ENCODE results near the gene ZCWPW1. TPM values are rescaled to one million over a fixed set of nuclear protein-coding genes. Genes with fewer than 3 reads are reported as not detected.

Gene ZCWPW1
- total and polyA plus RNA-seq, 2 donors (not counting 1 experiment from before 2014, with no cell fraction given) = 11.3 to 28.0 TPM

DNA sequence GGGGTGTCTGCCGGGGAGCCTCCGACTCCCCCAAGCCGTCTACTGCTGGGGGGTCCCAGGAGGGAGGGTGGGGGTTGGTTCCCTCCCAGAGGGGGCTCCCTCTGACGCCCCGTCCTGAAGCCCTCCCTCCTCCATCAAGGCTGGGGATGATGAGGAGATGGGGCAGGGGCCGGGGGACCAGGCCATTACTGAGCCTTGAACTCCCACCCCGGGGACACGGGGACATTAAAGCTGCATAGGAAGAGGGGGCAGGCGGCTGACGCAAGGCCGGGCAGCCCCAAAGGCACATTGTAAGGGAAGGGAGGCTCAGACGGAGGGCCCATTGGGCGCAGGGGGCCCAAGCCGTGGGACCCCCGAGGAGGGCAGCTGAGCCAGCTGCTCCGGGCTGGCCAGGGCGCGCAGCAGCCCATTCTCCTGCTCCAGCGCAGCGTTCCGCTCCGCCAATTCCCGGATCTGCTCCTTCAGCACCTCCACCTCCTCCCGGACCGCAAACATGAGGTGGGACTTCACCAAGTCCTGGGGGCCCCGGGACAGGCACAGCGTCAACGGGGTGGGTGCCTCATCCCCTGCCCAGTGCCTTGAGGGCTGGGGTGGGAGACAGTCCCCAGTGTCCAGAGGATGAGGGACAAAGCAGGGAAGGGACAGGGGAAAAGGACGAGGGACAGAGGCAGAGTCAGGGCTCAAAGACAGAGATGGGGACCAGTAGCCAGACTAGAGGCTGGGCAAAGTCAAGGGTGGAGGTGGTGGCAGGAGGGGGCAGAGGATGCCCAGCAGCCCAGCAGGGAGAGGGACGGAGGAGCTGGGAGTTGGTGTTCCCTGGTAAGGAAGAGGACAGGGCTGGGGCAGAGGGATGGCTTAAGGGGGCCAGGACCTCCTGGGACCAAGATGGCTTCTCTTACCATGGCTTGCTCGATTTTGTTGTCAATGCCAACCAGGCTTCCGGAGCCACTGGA, 38.4 kb upstream of the ZCWPW1 start:
- DNase-seq (no peak), ATAC-seq (ENCODE audit: low read depth) (no peak)
- H3K27ac Mint-ChIP-seq = no peak overlapping the region
- POLR2A ChIA-PET = no interaction called here
- H3K9me3 Mint-ChIP-seq (ENCODE audit: insufficient read depth) = no peaks in the 10 kb centered on the region
- WGBS (ENCODE audit: insufficient coverage) = 95% methylated on average over 19 of the region's 32 CpGs
- H3K4me1 ChIP-seq (ENCODE audit: control insufficient read depth in 2 of 2, insufficient read depth in 2 of 2, low read length in 2 of 2) = peaks cover 3 to 4% of the 10 kb centered on the region in 2 donors
- H2AFZ ChIP-seq (ENCODE audit: insufficient read depth, low read depth, low read length, poor library complexity, severe bottlenecking) = no peak overlapping the region
- no peaks in the 10 kb centered on the region for H3K27me3 Mint-ChIP-seq
- no peaks in the 10 kb centered on the region for H3K9me3 ChIP-seq (ENCODE audit: control extremely low read depth in 1 of 3, control insufficient read depth in 2 of 3, insufficient read depth in 1 of 3, low read length in 2 of 3)
- H3K27ac ChIP-seq (ENCODE audit: low read length in 2 of 2) = no peak overlapping the region
- intact Hi-C loops (cut with micrococcal nuclease) = no loop called here
- TF ChIP-seq CTCF (IDR thresholded peaks at IDR 0.05) (no peak), EZH2 (IDR thresholded peaks at IDR 0.05; ENCODE audit: borderline replicate concordance, insufficient read depth, low read depth, low read length, poor library complexity, severe bottlenecking) (no peak)
- peaks cover 42% of the 10 kb centered on the region for H4K20me1 ChIP-seq (ENCODE audit: control insufficient read depth, insufficient read depth, low read length, poor library complexity, severe bottlenecking)
- H3K9ac ChIP-seq (ENCODE audit: low read length) = no peak overlapping the region
- peaks cover 25% of the 10 kb centered on the region for H3K79me2 ChIP-seq (ENCODE audit: control insufficient read depth, insufficient read depth, low read length)
- no peak overlapping the region for H3K4me3 Mint-ChIP-seq
- H3K36me3 ChIP-seq (replicated peaks in 1 of 2; ENCODE audit: control extremely low read depth in 1 of 2, control insufficient read depth in 1 of 2, extremely low read depth in 1 of 2, insufficient read depth in 2 of 2, low read length in 1 of 2) = peaks cover 3 to 39% of the 10 kb centered on the region in 2 experiments
- H3K4me3 ChIP-seq (ENCODE audit: control extremely low read depth in 1 of 5, extremely low read depth in 1 of 5, insufficient read depth in 1 of 5, low read depth in 2 of 5, low read length in 4 of 5) = no peak overlapping the region
- no peak overlapping the region for H3K4me2 ChIP-seq (replicated peaks; ENCODE audit: low read depth, low read length, poor library complexity, severe bottlenecking)
- peaks cover 9% of the 10 kb centered on the region for H3K4me1 Mint-ChIP-seq
- CTCF ChIA-PET = interaction anchor here (2.2 to 2.6 kb wide), 2 partner anchors 15 to 93 kb away, joined by 10 to 15 read pairs; no protein-coding TSS in a partner anchor
- H3K27me3 ChIP-seq (replicated peaks in 1 of 4; ENCODE audit: control extremely low read depth in 1 of 4, control insufficient read depth in 3 of 4, insufficient read depth in 4 of 4, low read length in 3 of 4) = no peaks in the 10 kb centered on the region

Data from B cell (primary cell).